ENCODE data around the gene NDUFA3. TPM values are rescaled to one million over a fixed set of nuclear protein-coding genes. Genes with fewer than 3 reads are reported as not detected.

The NDUFA3 gene
- total and polyA plus RNA-seq, 5 donors from 2014 or later: 65.7 to 577 (median 424) TPM

DNA sequence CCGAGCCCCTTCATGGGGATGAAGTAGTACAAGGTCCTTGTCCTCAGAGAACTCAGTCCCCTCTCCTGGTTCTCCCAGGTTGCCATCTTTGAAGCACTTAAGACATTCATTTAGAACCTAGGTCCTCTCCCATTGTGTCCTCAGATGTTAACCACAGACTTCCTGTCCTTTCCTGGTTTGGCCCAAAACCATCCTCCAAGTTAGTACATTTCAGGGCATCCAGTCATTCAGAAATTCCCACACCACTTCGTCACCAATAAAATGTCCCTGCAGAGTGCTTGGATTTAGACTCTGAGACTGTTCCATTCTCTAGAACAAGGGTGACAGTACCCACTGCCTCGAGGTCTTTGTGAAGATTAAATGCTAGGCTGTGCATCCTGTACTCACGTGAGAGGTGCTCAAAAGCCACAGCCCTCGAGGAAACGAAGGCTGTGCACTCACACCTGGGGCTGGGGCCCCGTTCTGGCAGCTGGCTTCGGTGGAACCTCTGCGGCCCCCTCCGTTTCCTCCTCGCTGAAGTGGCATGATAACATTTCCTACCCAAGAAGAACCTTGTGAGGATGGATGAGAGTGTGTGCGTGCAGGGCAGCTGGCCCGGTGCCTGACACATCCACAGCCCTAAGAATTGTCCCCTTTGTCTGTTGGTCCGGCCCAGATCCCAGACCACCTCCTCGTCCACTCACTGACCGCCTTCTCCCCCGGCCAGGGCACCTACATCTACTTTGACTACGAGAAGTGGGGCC lies 52.1 kb downstream of the NDUFA3 start:
- peak overlapping the region; percentile 29 to 86 (median 59) for H3K4me3 Mint-ChIP-seq
- Histone ChIP-seq H3K36me3 (ENCODE audit: control insufficient read depth, insufficient read depth, low read length) (peaks cover 82% of the 10 kb centered on the region), H3K4me3 (ENCODE audit: low read depth, low read length) (no peak overlapping the region), H3K27ac (ENCODE audit: insufficient read depth, low read length, poor library complexity, severe bottlenecking) (no peak overlapping the region), H3K27me3 (ENCODE audit: control insufficient read depth, insufficient read depth, low read length) (no peaks in the 10 kb centered on the region), H3K4me1 (ENCODE audit: control insufficient read depth, insufficient read depth, low read length, poor library complexity, severe bottlenecking) (peaks cover 36% of the 10 kb centered on the region), H3K9me3 (ENCODE audit: control insufficient read depth in 2 of 2, low read length in 2 of 2) (no peaks in the 10 kb centered on the region)
- peak in 2 of 3 donors; percentile 51 to 79 for DNase-seq
- H3K27me3 Mint-ChIP-seq: no peaks in the 10 kb centered on the region
- H3K4me1 Mint-ChIP-seq: peaks cover 4 to 52% (median 20%) of the 10 kb centered on the region in 4 donors
- peaks cover 31% of the 10 kb centered on the region for H3K36me3 Mint-ChIP-seq
- H3K9me3 Mint-ChIP-seq: peaks cover 0 to 2% (median 0%) of the 10 kb centered on the region in 7 donors
- H3K27ac Mint-ChIP-seq: peak overlapping the region; percentile 24 to 86 (median 66)
- ATAC-seq (ENCODE audit: low read depth in 2 of 2): peak in 1 of 2 donors; percentile 6

DNA sequence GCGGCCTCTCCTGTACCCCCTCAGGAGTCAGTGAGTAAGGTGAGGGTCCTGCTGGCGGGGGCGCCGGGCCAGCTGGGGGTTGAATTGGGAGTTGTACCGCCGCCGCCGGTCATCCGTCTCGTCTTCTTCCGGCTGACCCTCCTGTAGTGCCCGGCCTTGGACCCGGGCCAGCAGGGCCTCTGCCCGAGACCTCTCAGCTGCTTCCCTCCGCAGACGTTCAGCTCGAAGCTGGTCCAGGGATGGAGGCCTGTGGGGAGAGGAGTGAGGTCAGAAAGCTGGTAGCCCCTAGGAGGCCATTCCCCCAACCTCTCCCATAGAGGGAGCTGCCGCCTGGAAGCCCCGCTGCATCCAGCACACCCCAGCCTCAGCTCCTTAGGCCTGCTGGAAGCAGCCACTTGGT lies 53.0 kb downstream of the NDUFA3 start:
- DNase-seq (no peak), ATAC-seq (ENCODE audit: low read depth in 2 of 2) (no peak)
- Histone ChIP-seq H3K27ac (ENCODE audit: insufficient read depth, low read length, poor library complexity, severe bottlenecking) (peak overlapping the region; percentile 5), H3K4me3 (ENCODE audit: low read depth, low read length) (no peak overlapping the region), H3K9me3 (ENCODE audit: control insufficient read depth in 2 of 2, low read length in 2 of 2) (no peaks in the 10 kb centered on the region), H3K36me3 (ENCODE audit: control insufficient read depth, insufficient read depth, low read length) (peaks cover 73% of the 10 kb centered on the region), H3K4me1 (ENCODE audit: control insufficient read depth, insufficient read depth, low read length, poor library complexity, severe bottlenecking) (peaks cover 44% of the 10 kb centered on the region), H3K27me3 (ENCODE audit: control insufficient read depth, insufficient read depth, low read length) (no peaks in the 10 kb centered on the region)
- H3K9me3 Mint-ChIP-seq: peaks cover 0 to 2% (median 0%) of the 10 kb centered on the region in 7 donors
- H3K4me1 Mint-ChIP-seq: peaks cover 7 to 59% (median 28%) of the 10 kb centered on the region in 4 donors
- peaks cover 28% of the 10 kb centered on the region for H3K36me3 Mint-ChIP-seq
- H3K27me3 Mint-ChIP-seq: no peaks in the 10 kb centered on the region
- no peak overlapping the region for H3K4me3 Mint-ChIP-seq
- no peak overlapping the region for H3K27ac Mint-ChIP-seq

DNA sequence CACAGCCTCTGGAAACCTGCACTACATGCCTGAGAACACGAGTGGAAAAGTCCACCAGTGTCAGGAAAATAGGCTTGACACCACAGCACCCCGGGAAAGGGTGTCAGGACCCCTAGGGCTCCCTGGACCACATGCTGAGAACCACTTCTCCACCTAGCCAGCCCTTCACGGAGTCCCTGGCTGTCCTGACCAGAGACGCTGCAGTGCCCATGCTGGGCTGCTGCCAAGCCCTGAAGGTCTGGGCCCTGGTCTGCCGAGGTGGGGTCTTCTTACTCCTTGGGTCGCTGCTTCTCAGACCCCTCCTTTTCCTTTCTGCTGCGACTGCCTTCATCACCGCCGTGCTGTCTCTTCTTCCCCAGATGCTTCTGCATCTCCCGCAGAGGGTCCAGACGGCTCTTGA lies 53.8 kb downstream of the NDUFA3 start:
- H3K27me3 ChIP-seq (ENCODE audit: control insufficient read depth, insufficient read depth, low read length): no peaks in the 10 kb centered on the region
- H3K4me3 ChIP-seq (ENCODE audit: low read depth, low read length): no peak overlapping the region
- Mint-ChIP-seq H3K36me3 (peaks cover 23% of the 10 kb centered on the region), H3K27me3 (no peaks in the 10 kb centered on the region), H3K4me3 (peak overlapping the region in 1 of 4 donors; percentile 21), H3K9me3 (peaks cover 0 to 2% (median 0%) of the 10 kb centered on the region in 7 donors), H3K27ac (peak overlapping the region in 2 of 3 donors; percentile 45 to 89), H3K4me1 (peaks cover 7 to 59% (median 31%) of the 10 kb centered on the region in 4 donors)
- peaks cover 67% of the 10 kb centered on the region for H3K36me3 ChIP-seq (ENCODE audit: control insufficient read depth, insufficient read depth, low read length)
- ATAC-seq (ENCODE audit: low read depth in 2 of 2) (no peak), DNase-seq (no peak)
- H3K27ac ChIP-seq (ENCODE audit: insufficient read depth, low read length, poor library complexity, severe bottlenecking): no peak overlapping the region
- no peaks in the 10 kb centered on the region for H3K9me3 ChIP-seq (ENCODE audit: control insufficient read depth in 2 of 2, low read length in 2 of 2)
- peaks cover 47% of the 10 kb centered on the region for H3K4me1 ChIP-seq (ENCODE audit: control insufficient read depth, insufficient read depth, low read length, poor library complexity, severe bottlenecking)

DNA sequence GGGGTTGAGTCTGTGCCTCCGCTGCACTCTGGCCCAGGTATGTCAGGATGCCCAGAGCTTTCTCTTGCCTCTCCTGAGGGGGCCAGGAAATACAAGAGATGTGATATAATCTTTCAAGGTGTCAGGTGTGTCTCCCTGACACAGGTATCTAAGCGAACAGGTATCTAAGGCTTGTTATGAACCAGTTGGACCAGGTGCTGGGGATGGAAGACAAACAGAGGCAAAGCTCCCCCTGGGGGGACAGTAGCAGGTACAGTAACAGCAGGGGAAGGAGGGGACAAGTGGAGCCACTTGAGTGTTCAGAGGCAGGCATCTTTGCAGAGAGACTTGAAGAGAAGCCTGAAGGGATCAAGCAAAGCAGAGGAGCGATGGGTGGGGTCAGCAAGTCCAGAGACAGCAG lies 54.3 kb downstream of the NDUFA3 start:
- DNase-seq (no peak), ATAC-seq (ENCODE audit: low read depth in 2 of 2) (no peak)
- H3K4me1 Mint-ChIP-seq: peaks cover 7 to 63% (median 31%) of the 10 kb centered on the region in 4 donors
- H3K4me3 Mint-ChIP-seq: peak overlapping the region; percentile 42 to 90 (median 68)
- peaks cover 0 to 2% (median 0%) of the 10 kb centered on the region in 7 donors for H3K9me3 Mint-ChIP-seq
- H3K36me3 Mint-ChIP-seq: peaks cover 23% of the 10 kb centered on the region
- no peak overlapping the region for H3K27ac ChIP-seq (ENCODE audit: insufficient read depth, low read length, poor library complexity, severe bottlenecking)
- H3K27me3 ChIP-seq (ENCODE audit: control insufficient read depth, insufficient read depth, low read length): no peaks in the 10 kb centered on the region
- H3K4me3 ChIP-seq (ENCODE audit: low read depth, low read length): no peak overlapping the region
- H3K36me3 ChIP-seq (ENCODE audit: control insufficient read depth, insufficient read depth, low read length): peaks cover 62% of the 10 kb centered on the region
- H3K4me1 ChIP-seq (ENCODE audit: control insufficient read depth, insufficient read depth, low read length, poor library complexity, severe bottlenecking): peaks cover 47% of the 10 kb centered on the region
- no peaks in the 10 kb centered on the region for H3K9me3 ChIP-seq (ENCODE audit: control insufficient read depth in 2 of 2, low read length in 2 of 2)
- peak overlapping the region in 2 of 3 donors; percentile 45 to 89 for H3K27ac Mint-ChIP-seq
- no peaks in the 10 kb centered on the region for H3K27me3 Mint-ChIP-seq

Other genes starting within 250 kb of the NDUFA3 start
- 280 TPM for gene MYADM, start 235.0 kb upstream of the NDUFA3 start, total RNA-seq
- gene MYADM, start 235.0 kb upstream of the NDUFA3 start, polyA plus RNA-seq: 10 to 100 TPM; 26.1 to 36.3 (median 35.5) TPM
- gene PRKCG, start 220.7 kb upstream of the NDUFA3 start, total RNA-seq: not detected
- gene PRKCG, start 220.7 kb upstream of the NDUFA3 start, polyA plus RNA-seq: not detected
- gene CACNG7, start 193.6 kb upstream of the NDUFA3 start, total RNA-seq: not detected
- not detected for gene CACNG7, start 193.6 kb upstream of the NDUFA3 start, polyA plus RNA-seq
- gene CACNG8, start 139.9 kb upstream of the NDUFA3 start, total RNA-seq: not detected
- not detected for gene CACNG8, start 139.9 kb upstream of the NDUFA3 start, polyA plus RNA-seq
- gene CACNG6, start 111.2 kb upstream of the NDUFA3 start, total RNA-seq: not detected
- not detected for gene CACNG6, start 111.2 kb upstream of the NDUFA3 start, polyA plus RNA-seq
- gene VSTM1, start 39.0 kb upstream of the NDUFA3 start, total RNA-seq: not detected
- gene VSTM1, start 39.0 kb upstream of the NDUFA3 start, polyA plus RNA-seq: not detected
- gene TARM1, start 21.5 kb upstream of the NDUFA3 start, total RNA-seq: not detected
- gene TARM1, start 21.5 kb upstream of the NDUFA3 start, polyA plus RNA-seq: not detected
- not detected for gene OSCAR, start 2.1 kb upstream of the NDUFA3 start, total RNA-seq
- gene OSCAR, start 2.1 kb upstream of the NDUFA3 start, polyA plus RNA-seq: under 1 TPM in 3 of 4 donors, not detected in 1; 0.12 to 0.28 (median 0.13) TPM
- gene TFPT, start 12.8 kb downstream of the NDUFA3 start, total RNA-seq: 15.0 TPM
- 10 to 100 TPM; 18.8 to 26.8 (median 23.9) TPM for gene TFPT, start 12.8 kb downstream of the NDUFA3 start, polyA plus RNA-seq
- 57.8 TPM for gene PRPF31, start 12.9 kb downstream of the NDUFA3 start, total RNA-seq
- gene PRPF31, start 12.9 kb downstream of the NDUFA3 start, polyA plus RNA-seq: 10 to 100 TPM; 61.2 to 74.8 (median 69.6) TPM
- 56.9 TPM for gene CNOT3, start 34.9 kb downstream of the NDUFA3 start, total RNA-seq
- 1 to 10 TPM; 3.9 to 6.6 (median 5.9) TPM for gene CNOT3, start 34.9 kb downstream of the NDUFA3 start, polyA plus RNA-seq
- 9.3 TPM for gene LENG1, start 56.9 kb downstream of the NDUFA3 start, total RNA-seq
- 10 to 100 TPM; 12.2 to 17.5 (median 13.8) TPM for gene LENG1, start 56.9 kb downstream of the NDUFA3 start, polyA plus RNA-seq
- 1.1 TPM for gene TMC4, start 70.3 kb downstream of the NDUFA3 start, total RNA-seq
- under 1 TPM in 3 of 4 donors, not detected in 1; 0.42 to 0.60 (median 0.49) TPM for gene TMC4, start 70.3 kb downstream of the NDUFA3 start, polyA plus RNA-seq
- gene MBOAT7, start 86.7 kb downstream of the NDUFA3 start, total RNA-seq: 25.8 TPM
- 10 to 100 TPM; 10.8 to 17.2 (median 15.0) TPM for gene MBOAT7, start 86.7 kb downstream of the NDUFA3 start, polyA plus RNA-seq
- 10.1 TPM for gene TSEN34, start 88.5 kb downstream of the NDUFA3 start, total RNA-seq
- 10 to 100 TPM; 36.6 to 55.5 (median 49.7) TPM for gene TSEN34, start 88.5 kb downstream of the NDUFA3 start, polyA plus RNA-seq
- gene RPS9, start 98.0 kb downstream of the NDUFA3 start, total RNA-seq: 1,161 TPM
- 1,000 to 10,000 TPM in 2 of 4 donors, 100 to 1,000 TPM in 2; 756 to 1,075 (median 892) TPM for gene RPS9, start 98.0 kb downstream of the NDUFA3 start, polyA plus RNA-seq
- 4.1 TPM for gene LILRB3, start 120.2 kb downstream of the NDUFA3 start, total RNA-seq
- under 1 TPM in 3 of 4 donors, not detected in 1; 0.07 to 0.65 (median 0.17) TPM for gene LILRB3, start 120.2 kb downstream of the NDUFA3 start, polyA plus RNA-seq
- gene LILRA6, start 139.9 kb downstream of the NDUFA3 start, total RNA-seq: not detected
- under 1 TPM in 2 of 4 donors, not detected in 2; 0.11 to 0.13 TPM for gene LILRA6, start 139.9 kb downstream of the NDUFA3 start, polyA plus RNA-seq
- not detected for gene LILRB5, start 154.4 kb downstream of the NDUFA3 start, total RNA-seq
- not detected for gene LILRB5, start 154.4 kb downstream of the NDUFA3 start, polyA plus RNA-seq
- not detected for gene LILRB2, start 178.3 kb downstream of the NDUFA3 start, total RNA-seq
- gene LILRB2, start 178.3 kb downstream of the NDUFA3 start, polyA plus RNA-seq: under 1 TPM in 1 of 4 donors, not detected in 3; 0.24 TPM
- not detected for gene LILRA5, start 210.3 kb downstream of the NDUFA3 start, total RNA-seq
- under 1 TPM in 1 of 4 donors, not detected in 3; 0.67 TPM for gene LILRA5, start 210.3 kb downstream of the NDUFA3 start, polyA plus RNA-seq
- not detected for gene LILRA4, start 236.3 kb downstream of the NDUFA3 start, total RNA-seq
- not detected for gene LILRA4, start 236.3 kb downstream of the NDUFA3 start, polyA plus RNA-seq